ENCODE data around the gene P4HA3.

Gene P4HA3

GRCh38 chr11:74347381-74347780, 35.9 kb upstream of the P4HA3 start:
- H2AFZ ChIP-seq (ENCODE audit: low read depth, low read length): no peak overlapping the region
- H3K79me2 ChIP-seq (ENCODE audit: low read length): no peaks in the 10 kb centered on the region
- no peak overlapping the region for H3K4me3 ChIP-seq (ENCODE audit: low read length)
- no peaks in the 10 kb centered on the region for H3K4me1 ChIP-seq (ENCODE audit: low read length)
- H3K4me2 ChIP-seq (ENCODE audit: low read length): no peak overlapping the region
- TF ChIP-seq EZH2phosphoT487 (IDR thresholded peaks at IDR 0.05; ENCODE audit: low read depth): no peak
- TF ChIP-seq, protein P1, sequence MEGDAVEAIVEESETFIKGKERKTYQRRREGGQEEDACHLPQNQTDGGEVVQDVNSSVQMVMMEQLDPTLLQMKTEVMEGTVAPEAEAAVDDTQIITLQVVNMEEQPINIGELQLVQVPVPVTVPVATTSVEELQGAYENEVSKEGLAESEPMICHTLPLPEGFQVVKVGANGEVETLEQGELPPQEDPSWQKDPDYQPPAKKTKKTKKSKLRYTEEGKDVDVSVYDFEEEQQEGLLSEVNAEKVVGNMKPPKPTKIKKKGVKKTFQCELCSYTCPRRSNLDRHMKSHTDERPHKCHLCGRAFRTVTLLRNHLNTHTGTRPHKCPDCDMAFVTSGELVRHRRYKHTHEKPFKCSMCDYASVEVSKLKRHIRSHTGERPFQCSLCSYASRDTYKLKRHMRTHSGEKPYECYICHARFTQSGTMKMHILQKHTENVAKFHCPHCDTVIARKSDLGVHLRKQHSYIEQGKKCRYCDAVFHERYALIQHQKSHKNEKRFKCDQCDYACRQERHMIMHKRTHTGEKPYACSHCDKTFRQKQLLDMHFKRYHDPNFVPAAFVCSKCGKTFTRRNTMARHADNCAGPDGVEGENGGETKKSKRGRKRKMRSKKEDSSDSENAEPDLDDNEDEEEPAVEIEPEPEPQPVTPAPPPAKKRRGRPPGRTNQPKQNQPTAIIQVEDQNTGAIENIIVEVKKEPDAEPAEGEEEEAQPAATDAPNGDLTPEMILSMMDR (IDR thresholded peaks at IDR 0.05; ENCODE audit: low read depth, low read length): no peak
- H3K27me3 ChIP-seq (ENCODE audit: low read depth, low read length): no peaks in the 10 kb centered on the region
- no peaks in the 10 kb centered on the region for H3K36me3 ChIP-seq (replicated peaks; ENCODE audit: low read depth, low read length)
- no peaks in the 10 kb centered on the region for H4K20me1 ChIP-seq (ENCODE audit: insufficient read depth, low read length)
- no peak overlapping the region for H3K9ac ChIP-seq (ENCODE audit: low read length)
- H3K27ac ChIP-seq (ENCODE audit: low read length): no peak overlapping the region
- H3K9me3 ChIP-seq (ENCODE audit: insufficient read depth, low read length): no peaks in the 10 kb centered on the region

- Histone ChIP-seq H3K36me3 (replicated peaks; ENCODE audit: low read depth, low read length) (no peaks in the 10 kb centered on the region), H4K20me1 (ENCODE audit: insufficient read depth, low read length) (no peaks in the 10 kb centered on the region)
Measured at GRCh38 chr11:74345420-74345819, 34.0 kb upstream of the P4HA3 start.

DNA sequence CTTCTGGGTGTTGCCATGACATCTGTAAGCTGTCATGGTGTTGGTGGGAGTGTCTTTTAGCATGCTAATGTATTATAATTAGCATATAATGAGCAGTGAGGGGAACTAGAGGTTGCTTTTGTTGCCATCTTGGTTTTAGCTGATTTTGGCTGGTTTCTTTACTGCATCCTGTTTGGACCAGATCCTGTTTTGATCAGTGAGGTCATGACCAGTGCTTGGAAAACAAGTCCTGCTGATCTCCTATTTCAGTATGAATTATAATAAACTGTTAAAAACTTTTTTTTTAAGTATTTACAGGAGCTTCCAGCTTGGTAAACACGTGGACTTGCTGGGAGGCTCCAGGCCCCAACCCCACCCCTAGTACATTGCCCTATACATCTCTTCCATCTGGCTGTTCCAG, 30.5 kb upstream of the P4HA3 start:
- Histone ChIP-seq H2AFZ (ENCODE audit: low read depth, low read length) (no peak overlapping the region), H4K20me1 (ENCODE audit: insufficient read depth, low read length) (no peaks in the 10 kb centered on the region), H3K4me3 (ENCODE audit: low read length) (no peak overlapping the region), H3K27me3 (ENCODE audit: low read depth, low read length) (no peaks in the 10 kb centered on the region), H3K9me3 (ENCODE audit: insufficient read depth, low read length) (no peaks in the 10 kb centered on the region), H3K4me2 (ENCODE audit: low read length) (no peak overlapping the region), H3K27ac (ENCODE audit: low read length) (no peak overlapping the region), H3K4me1 (ENCODE audit: low read length) (no peaks in the 10 kb centered on the region), H3K79me2 (ENCODE audit: low read length) (no peaks in the 10 kb centered on the region), H3K9ac (ENCODE audit: low read length) (no peak overlapping the region), H3K36me3 (replicated peaks; ENCODE audit: low read depth, low read length) (no peaks in the 10 kb centered on the region)
- TF ChIP-seq, protein P1 (IDR thresholded peaks at IDR 0.05; ENCODE audit: low read depth, low read length): no peak
- TF ChIP-seq EZH2phosphoT487 (IDR thresholded peaks at IDR 0.05; ENCODE audit: low read depth): no peak

More at GRCh38 chr11:74345420-74345819, 34.0 kb upstream of the P4HA3 start:
- Histone ChIP-seq H3K9ac (ENCODE audit: low read length) (no peak overlapping the region), H3K79me2 (ENCODE audit: low read length) (no peaks in the 10 kb centered on the region), H3K27ac (ENCODE audit: low read length) (no peak overlapping the region), H2AFZ (ENCODE audit: low read depth, low read length) (no peak overlapping the region), H3K4me3 (ENCODE audit: low read length) (no peak overlapping the region), H3K4me2 (ENCODE audit: low read length) (no peak overlapping the region), H3K4me1 (ENCODE audit: low read length) (no peaks in the 10 kb centered on the region), H3K9me3 (ENCODE audit: insufficient read depth, low read length) (no peaks in the 10 kb centered on the region), H3K27me3 (ENCODE audit: low read depth, low read length) (no peaks in the 10 kb centered on the region)
- TF ChIP-seq, protein P1 (IDR thresholded peaks at IDR 0.05; ENCODE audit: low read depth, low read length): no peak
- no peak for TF ChIP-seq EZH2phosphoT487 (IDR thresholded peaks at IDR 0.05; ENCODE audit: low read depth)

DNA sequence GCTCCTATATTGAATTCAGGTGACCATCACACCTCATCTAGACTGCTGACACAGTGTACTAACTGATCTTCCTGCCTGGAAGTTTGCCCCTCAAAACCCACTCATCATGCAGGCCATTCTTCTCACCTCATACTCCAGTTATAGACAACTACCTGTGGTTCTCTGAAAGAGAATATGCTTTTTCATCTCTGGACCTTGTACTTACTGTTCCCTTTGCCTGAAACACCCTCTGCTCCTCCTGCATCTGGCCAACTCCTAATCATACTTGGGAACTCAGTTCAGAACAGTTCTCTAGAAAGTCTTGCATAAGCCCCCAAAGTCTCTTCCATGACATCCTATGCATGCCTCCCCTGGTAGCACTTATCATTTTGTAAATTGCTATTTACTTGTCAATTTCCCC, 28.2 kb upstream of the P4HA3 start:
- no peak for TF ChIP-seq EZH2phosphoT487 (IDR thresholded peaks at IDR 0.05; ENCODE audit: low read depth)
- TF ChIP-seq, protein P1 (IDR thresholded peaks at IDR 0.05; ENCODE audit: low read depth, low read length): no peak
- Histone ChIP-seq H3K79me2 (ENCODE audit: low read length) (no peaks in the 10 kb centered on the region), H3K36me3 (replicated peaks; ENCODE audit: low read depth, low read length) (no peaks in the 10 kb centered on the region)

More for the DNA sequence above, 28.2 kb upstream of the P4HA3 start:
- Histone ChIP-seq H2AFZ (ENCODE audit: low read depth, low read length) (no peak overlapping the region), H3K4me1 (ENCODE audit: low read length) (no peaks in the 10 kb centered on the region), H3K4me2 (ENCODE audit: low read length) (no peak overlapping the region), H3K9me3 (ENCODE audit: insufficient read depth, low read length) (no peaks in the 10 kb centered on the region), H3K9ac (ENCODE audit: low read length) (no peak overlapping the region), H3K27ac (ENCODE audit: low read length) (no peak overlapping the region), H3K27me3 (ENCODE audit: low read depth, low read length) (no peaks in the 10 kb centered on the region), H3K4me3 (ENCODE audit: low read length) (no peak overlapping the region), H4K20me1 (ENCODE audit: insufficient read depth, low read length) (no peaks in the 10 kb centered on the region)

All from OCI-LY3 (cell line).